Adipose tissue (tissue), 3 donors: Measurements from ENCODE around the gene NOX3. TPM values are rescaled to one million over a fixed set of nuclear protein-coding genes. Genes with fewer than 3 reads are reported as not detected.

Source experiments
- H3K27ac ChIP-seq: one replicate; pipeline ENCODE4 v1.5.1; 2013; ENCODE audit warnings: low read depth, low read length
- WGBS, 3 donors: extraction: QIAGEN DNeasy Blood & Tissue Kit; methylation state at CpG; one replicate each; pipeline ENCODE4 v1.1.7; 2013; 5-methylcytosine and 5-hydroxymethylcytosine counted together
- polyA plus RNA-seq, 3 donors: library from polyadenylated mRNA; stranded (reverse); fragments of 200-250 nt; gene quantifications; one replicate each; pipeline ENCODE4 v1.2.3, GENCODE V29; 2013
- donor health status: healthy with polysubstance abuse.
- donor health status: Bipolar disorder and iron deficiency.
- donor health status: healthy.

Gene NOX3
- polyA plus RNA-seq, 3 donors: not detected

DNA sequence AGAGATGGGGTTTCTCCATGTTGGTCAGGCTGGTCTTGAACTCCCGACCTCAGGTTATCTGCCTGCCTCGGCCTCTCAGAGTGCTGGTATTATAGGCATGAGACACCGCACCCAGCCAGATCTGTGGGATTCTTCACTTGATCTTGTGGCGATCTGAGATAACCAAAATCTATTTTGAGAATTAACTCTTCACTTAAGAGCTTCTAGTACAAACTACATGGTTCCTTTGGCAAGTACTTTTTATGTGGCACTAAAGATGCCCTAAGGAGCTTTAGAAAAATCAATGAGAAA lies 103.6 kb downstream of the NOX3 start:
- no peak overlapping the region for H3K27ac ChIP-seq
- 82 to 92% (median 89%) methylated on average over 4 of the region's 4 CpGs for WGBS, 3 donors

DNA sequence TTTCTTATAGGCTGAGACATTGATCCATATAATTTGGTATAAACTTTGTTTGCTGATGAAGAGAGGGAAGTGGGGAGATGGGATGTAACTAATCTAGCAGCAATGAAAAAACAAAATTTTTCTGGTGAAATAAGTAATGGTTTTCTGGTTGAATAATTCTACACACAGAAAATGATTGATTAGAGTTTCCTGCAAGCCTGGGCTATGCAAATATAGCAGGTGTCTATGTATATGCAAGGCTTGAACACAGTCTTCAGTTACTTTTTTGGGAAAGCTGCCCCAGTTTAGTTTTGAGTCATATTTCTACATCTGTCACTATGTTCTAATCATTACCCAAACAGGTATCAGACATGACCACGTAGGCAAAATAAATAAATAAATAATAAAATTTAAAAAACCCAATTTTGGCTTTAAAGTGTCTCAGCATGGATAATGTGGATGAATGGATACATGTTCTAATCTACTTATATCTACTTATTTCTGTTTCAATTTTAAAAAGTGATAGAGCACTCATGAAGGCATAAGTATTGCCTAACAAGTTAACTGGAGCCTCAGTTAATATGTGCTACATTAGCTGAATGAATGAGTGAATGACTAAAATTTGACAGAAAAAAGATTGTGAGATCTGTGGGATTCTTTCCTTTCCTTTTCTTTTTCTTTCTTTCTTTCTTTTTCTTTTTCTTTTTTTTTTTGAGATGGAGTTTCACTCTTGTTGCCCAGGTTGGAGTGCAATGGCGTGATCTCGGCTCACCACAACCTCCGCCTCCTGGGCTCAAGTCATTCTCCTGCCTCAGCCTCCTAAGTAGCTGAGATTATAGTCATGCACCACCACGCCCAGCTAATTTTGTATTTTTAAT lies 104.1 kb downstream of the NOX3 start:
- H3K27ac ChIP-seq: no peak overlapping the region
- 83 to 90% (median 84%) methylated on average over 5 of the region's 5 CpGs for WGBS, 3 donors

DNA sequence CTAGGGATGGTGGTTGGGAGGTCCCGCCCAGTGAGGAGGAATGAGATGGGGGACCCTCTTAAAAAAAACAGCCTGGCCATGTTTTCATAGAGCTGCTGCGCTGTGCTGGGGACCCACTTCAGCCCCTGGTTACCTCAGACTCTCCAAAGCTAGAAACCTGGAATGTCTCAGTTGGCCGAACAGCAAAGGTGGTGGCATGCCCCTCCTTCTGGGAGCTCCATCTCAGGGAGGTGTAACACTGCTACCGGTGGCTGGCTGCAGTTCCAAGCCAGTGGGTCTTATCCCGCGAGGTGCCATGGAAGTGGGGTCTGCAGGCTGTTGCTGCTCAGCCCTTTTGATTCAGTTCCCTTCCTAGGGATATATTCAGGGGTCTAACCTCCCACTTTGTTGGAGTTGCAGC lies 105.7 kb downstream of the NOX3 start:
- WGBS, 3 donors: 88 to 93% (median 91%) methylated on average over 6 of the region's 6 CpGs
- no peak overlapping the region for H3K27ac ChIP-seq

DNA sequence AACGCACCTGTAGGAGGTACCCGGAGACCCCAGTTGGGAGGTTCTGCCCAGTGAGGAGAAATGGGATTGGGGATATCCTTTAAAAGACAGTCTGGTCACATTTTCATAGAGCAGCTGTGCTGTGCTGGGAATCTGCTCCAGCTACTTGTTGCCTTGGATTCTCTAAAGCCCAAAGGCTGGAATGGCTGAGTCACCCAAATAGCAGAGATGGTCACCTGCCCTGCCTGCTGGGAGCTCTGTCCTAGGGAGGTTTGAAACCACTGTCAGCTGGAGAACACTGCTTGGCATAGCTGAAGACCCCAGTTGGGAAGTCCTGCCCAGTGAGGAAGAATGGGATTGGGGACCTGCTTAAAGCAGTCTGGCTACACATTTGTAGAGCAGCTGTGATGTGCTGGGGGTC lies 106.5 kb downstream of the NOX3 start:
- H3K27ac ChIP-seq: no peak overlapping the region
- 93 to 100% (median 98%) methylated on average over 2 of the region's 2 CpGs for WGBS, 3 donors

DNA sequence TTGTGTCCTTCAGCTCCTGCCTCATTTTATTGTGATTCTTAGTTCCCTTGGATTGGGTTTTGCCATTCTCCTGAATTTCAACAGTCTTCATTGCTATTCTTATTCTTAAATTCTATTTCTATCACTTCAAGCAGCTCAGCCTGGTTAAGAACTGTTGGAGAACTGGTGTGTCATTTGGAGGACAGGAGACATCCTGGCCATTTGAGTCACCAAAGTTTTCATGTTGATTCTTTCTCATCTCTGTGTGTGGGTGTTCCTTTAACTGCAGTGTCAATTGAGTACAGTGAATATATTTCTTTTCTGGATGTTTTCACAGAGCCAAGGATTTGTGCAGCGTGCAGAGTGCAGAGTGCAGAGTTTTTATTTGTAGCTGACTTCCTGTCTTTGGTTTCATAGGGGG lies 107.8 kb downstream of the NOX3 start:
- 79 to 89% (median 85%) methylated on average over 1 of the region's 1 CpG for WGBS, 3 donors
- H3K27ac ChIP-seq: no peak overlapping the region

DNA sequence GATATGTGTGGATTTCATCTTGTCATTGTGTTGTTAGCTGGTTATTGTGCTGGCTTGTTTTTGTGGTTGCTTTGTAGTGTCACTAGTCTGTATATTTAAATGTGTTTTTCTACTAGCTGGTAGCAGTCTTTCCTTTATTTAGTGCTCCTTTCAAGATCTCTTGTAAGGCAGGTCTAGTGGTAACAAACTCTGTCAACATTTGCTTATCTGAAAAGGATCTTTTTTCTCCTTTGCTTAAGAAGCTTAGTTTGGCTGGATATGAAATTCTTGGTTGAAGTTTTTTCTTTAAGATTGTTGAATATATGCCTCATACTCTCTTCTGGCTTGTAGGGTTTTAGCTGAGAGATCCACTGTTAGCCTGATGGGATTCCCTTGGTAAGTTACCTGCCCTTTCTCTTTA lies 108.7 kb downstream of the NOX3 start:
- H3K27ac ChIP-seq: no peak overlapping the region

Other genes with a start within 250 kb of the NOX3 start
- not detected for gene CLDN20, start 191.8 kb downstream of the NOX3 start, polyA plus RNA-seq
- 1 to 10 TPM; 6.3 to 8.5 (median 6.5) TPM for gene TFB1M, start 141.4 kb downstream of the NOX3 start, polyA plus RNA-seq